GM19239 (cell line): ENCODE measurements around the gene DXO.
"Not testable (repeated sequence)": the region's sequence is repeated elsewhere in the genome, so short reads cannot be mapped to it uniquely, and the experiment has no call there.

ENCODE experiments used
- DNase-seq: peaks from one replicate; pipeline ENCODE4 v3.0.0; 2011; ENCODE audit warnings: low spot score; ENCODE audit not compliant: insufficient read length
- FAIRE-seq: peaks from 2 replicates; lab custom pipeline; 2011; peaks lifted over from hg19 to GRCh38; lab: Jason Lieb, UNC

Gene DXO

GRCh38 chr6:31971993-31972708 lies at the start of gene DXO:
Gene DXO, minus strand, starts transcription at chr6:31972138. Its CDS starts 463 bp downstream, at chr6:31971675.
- peak; percentile 92 for FAIRE-seq

GRCh38 chr6:32014547-32014946 lies 42.6 kb upstream of the DXO start, which contains the start of gene C4B:
Gene C4B, plus strand, starts transcription at chr6:32014795. Its CDS starts 51 bp downstream, at chr6:32014846.
- DNase-seq, FAIRE-seq: not testable (repeated sequence)

More at GRCh38 chr6:31971993-31972708, at the start of gene DXO:
- DNase-seq: peak; percentile 98

GRCh38 chr6:32013738-32014137 lies 41.8 kb upstream of the DXO start:
- not testable (repeated sequence) for FAIRE-seq, DNase-seq

DNA sequence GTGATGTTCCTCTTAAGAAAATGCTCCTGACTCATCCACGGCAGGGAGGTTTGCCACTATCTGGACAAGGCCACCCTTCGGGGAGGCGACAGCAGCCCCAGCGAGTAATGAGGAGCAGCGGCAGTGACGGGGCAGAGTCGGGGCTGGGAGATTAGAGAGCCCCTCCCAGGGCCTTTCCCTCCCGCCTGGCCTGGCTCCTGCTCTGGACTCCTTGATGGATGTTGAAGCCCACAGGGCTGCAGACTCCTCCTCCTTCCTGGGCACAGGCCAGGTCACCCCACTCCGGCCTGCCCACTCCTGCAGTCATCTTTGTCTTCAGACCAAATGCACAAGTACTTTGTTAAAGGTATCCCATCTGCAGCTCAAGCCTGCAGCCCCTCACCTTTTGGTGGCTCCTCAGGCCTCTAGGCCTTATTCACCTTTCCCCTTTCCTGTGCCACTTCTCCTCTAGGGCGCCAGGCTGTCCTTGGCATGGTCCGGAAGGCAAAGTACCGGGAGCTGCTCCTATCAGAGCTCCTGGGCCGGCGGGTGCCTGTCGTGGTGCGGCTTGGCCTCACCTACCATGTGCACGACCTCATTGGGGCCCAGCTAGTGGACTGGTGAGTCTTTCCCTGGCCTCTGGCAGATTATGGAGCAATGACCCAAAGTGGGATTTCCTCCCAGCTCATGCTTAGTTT lies 41.1 kb upstream of the DXO start:
- DNase-seq, FAIRE-seq: not testable (repeated sequence)

GRCh38 chr6:32010856-32011530 lies 39.1 kb upstream of the DXO start:
- FAIRE-seq, DNase-seq: not testable (repeated sequence)

GRCh38 chr6:32009537-32009936 lies 37.6 kb upstream of the DXO start:
- not testable (repeated sequence) for FAIRE-seq, DNase-seq

DNA sequence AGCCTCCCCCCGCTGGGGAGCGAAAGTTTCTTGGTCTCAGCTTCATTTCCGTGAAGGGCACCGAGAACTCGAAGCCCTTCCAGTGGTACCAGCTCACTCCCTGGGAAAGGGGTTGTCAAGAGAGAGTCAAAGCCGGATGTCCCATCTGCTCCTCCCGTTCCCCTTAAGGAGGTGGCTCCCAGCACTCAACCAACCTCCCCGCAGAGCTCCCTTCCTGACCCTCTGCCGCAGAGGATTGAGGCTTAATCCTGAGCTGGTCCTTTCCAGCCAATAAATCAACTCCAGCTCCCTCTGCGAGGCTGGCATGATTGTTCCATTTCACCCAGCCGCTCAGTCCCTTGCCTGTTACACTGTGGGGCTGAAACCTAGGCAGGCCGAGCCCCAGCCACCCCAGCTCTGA lies 36.7 kb upstream of the DXO start:
- DNase-seq, FAIRE-seq: not testable (repeated sequence)

DNA sequence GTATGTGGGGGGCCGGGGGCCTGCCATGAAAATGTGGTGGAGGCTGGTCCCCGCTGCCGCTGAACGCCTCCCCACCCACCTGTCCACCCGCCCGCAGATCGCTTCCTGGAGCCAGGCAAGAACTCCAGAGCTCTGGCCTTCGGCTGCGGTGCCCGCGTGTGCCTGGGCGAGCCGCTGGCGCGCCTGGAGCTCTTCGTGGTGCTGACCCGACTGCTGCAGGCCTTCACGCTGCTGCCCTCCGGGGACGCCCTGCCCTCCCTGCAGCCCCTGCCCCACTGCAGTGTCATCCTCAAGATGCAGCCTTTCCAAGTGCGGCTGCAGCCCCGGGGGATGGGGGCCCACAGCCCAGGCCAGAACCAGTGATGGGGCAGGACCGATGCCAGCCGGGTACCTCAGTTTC lies 36.1 kb upstream of the DXO start:
- DNase-seq, FAIRE-seq: not testable (repeated sequence)

DNA sequence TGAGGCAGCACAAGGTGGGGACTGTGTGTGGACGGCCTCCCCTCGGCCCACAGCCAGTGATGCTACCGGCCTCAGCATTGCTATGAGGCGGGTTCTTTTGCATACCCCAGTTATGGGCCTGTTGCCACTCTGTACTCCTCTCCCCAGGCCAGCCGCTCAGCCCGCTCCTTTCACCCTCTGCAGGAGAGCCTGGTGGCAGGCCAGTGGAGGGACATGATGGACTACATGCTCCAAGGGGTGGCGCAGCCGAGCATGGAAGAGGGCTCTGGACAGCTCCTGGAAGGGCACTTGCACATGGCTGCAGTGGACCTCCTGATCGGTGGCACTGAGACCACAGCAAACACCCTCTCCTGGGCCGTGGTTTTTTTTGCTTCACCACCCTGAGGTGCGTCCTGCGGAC lies 35.1 kb upstream of the DXO start:
- not testable (repeated sequence) for DNase-seq, FAIRE-seq

GRCh38 chr6:32005991-32006529 lies 34.1 kb upstream of the DXO start:
- not testable (repeated sequence) for FAIRE-seq, DNase-seq

DNA sequence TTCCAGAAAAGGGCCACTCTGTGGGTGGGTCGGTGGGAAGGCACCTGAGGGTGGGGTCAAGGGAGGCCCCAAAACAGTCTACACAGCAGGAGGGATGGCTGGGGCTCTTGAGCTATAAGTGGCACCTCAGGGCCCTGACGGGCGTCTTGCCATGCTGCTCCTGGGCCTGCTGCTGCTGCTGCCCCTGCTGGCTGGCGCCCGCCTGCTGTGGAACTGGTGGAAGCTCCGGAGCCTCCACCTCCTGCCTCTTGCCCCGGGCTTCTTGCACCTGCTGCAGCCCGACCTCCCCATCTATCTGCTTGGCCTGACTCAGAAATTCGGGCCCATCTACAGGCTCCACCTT lies 33.6 kb upstream of the DXO start:
- not testable (repeated sequence) for DNase-seq, FAIRE-seq

DNA sequence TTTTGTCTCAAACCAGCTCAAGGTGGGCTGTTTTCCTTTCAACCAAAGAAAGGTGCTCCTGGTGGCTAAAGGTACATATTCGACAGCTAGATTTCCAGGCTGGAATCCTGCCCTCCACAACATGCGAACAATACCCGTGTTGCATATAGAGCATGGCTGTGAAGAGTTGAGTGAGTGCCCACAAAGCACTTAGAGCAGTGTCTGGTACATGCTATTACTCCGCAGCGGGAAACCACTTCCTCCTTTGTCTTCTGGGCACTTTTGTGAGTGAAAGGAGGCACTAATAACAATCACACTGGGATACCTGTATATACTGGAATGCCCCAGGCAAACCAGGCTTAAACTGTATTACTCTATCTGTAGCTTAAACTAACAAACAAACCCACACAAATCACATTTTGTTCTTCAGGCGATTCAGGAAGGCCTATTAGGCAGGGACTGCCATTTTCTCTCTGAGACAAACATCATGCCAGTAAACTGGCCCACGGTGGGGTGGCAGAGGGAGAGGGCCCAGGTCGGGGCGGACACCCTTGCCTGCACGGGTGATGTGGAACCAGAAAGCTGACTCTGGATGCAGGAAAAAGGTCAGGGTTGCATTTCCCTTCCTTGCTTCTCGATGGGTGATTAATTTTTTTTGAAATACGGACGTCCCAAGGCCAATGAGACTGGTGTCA lies 33.1 kb upstream of the DXO start:
- not testable (repeated sequence) for FAIRE-seq, DNase-seq

DNA sequence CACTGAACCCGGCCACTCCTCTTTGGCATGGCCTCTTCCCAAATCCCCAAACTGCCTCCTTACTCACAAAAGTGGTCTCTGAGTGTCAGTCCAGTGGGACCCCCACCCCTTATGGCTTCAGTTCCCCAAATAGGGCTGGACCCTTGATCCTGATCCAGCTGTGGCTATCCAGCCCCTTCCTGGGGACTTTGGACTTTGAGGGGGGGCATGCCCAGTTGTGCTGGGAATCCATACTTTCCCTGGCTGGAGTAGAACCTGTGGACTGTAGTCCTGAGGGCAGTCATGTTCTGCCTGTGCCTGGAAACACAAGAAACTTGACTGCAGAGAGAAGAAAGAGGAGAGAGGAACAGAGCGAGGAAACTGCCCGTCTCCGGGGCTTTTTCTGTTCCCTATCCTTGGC lies 32.5 kb upstream of the DXO start:
- DNase-seq, FAIRE-seq: not testable (repeated sequence)

DNA sequence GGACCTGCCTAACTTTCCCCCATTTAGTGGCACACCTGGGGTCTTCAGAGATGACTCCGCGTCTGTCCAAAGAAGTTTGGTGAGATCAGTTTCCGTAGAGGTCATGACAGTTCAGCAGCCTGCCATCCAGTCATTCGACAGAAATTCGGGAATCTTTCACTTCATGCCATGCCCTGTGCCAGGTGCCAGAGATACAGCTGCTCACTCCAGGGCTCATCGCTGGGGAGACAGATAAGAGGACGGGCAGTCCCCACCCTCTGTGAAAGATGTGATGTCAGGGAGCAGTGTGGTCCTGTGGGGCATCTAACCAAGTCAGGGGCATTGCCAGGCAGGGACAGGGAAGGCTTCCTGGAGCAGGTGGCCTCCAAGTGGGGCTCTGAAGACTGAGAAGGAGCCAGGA lies 31.4 kb upstream of the DXO start:
- DNase-seq, FAIRE-seq: not testable (repeated sequence)

DNA sequence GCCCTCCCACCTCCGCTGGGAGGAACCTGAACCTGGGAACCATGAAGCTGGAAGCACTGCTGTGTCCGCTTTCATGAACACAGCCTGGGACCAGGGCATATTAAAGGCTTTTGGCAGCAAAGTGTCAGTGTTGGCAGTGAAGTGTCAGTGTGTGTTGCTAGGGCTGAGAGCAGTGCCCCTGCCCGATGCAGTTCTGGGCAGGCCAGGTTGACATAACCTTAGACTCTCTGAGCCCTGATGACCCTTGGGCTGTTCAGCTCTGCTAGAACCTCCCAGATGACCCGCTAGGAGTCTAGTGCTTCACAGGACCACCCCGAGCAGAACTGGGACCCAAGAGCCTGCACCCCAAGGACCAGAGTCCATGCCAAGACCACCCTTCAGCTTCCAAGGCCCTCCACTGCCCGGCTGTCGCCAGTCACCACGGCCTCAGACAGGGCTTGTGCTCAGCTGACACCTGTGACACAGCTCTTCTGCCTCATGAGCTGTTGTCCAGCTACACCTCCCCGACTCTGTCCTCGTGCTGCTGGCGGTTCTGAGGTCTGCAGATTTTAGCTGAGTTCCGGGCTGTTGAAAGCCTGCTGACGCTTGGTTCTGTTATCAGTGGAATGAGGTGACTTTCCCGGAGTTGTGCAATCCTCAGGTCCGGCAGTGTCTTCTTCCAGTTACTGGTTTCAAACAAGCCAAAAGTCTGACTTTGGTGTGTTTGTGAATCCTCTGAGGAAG lies 30.8 kb upstream of the DXO start:
- DNase-seq, FAIRE-seq: not testable (repeated sequence)

- FAIRE-seq: not testable (repeated sequence)
Observed at GRCh38 chr6:31996385-31996784, 24.4 kb upstream of the DXO start.

DNA sequence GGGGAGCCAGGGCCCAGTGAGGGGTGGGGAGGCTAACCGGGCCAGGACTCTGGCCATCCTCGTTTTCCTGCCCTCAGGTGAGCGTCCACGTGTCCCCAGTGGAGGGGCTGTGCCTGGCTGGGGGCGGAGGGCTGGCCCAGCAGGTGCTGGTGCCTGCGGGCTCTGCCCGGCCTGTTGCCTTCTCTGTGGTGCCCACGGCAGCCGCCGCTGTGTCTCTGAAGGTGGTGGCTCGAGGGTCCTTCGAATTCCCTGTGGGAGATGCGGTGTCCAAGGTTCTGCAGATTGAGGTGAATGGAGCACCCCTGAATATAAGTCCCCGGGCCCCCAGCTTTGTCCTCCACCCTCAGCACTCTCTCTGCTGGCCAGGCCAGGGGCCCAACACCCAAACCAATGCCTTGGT lies 22.5 kb upstream of the DXO start:
- FAIRE-seq, DNase-seq: not testable (repeated sequence)

More at GRCh38 chr6:31996385-31996784, 24.4 kb upstream of the DXO start:
- DNase-seq: not testable (repeated sequence)

DNA sequence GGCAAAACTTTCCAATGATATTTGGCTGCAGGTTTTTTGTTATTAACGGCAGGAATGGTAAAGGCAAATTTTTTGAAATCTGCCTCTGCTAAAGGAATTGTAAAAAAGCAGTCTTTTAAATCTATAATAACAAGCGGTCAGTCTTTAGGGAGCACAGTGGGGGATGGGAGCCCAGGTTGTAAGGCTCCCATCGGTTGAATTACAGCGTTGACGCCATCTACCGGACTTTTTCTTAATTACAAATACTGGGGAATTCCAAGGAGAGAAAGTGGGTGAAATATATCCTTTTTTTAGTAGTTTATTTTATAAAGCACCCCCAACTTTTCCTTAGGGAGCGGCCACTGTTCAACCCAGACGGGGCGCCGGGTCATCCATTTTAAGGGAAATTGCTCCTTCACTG lies 17.4 kb upstream of the DXO start:
- not testable (repeated sequence) for FAIRE-seq, DNase-seq

DNA sequence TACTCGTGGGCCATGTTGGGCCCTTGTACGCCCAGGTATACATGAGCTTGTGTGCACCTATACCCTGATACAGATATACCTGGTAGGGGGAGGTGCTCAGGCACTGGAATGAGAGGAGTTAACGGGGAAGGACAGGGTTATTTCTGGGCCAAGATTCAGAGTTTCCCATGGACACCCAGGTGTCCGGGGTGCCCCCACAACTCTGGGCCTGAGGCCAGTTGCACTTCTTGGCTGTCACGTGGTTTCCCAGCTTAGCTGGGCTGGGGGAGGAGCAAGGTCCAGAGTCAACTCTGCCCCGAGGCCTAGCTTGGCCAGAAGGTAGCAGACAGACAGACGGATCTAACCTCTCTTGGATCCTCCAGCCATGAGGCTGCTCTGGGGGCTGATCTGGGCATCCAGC lies 9.8 kb upstream of the DXO start, which contains the start of gene C4A:
Gene C4A (plus strand): TSS at position 314 of the 400 bp plus-strand sequence. CDS start 51 bp downstream, at position 365.
- not testable (repeated sequence) for DNase-seq, FAIRE-seq
